RWPE2 (cell line): ENCODE measurements around the gene DIP2C.

Source experiments
- ATAC-seq: fragments of 200-7000 bp; cut with Tn5 transposase; 3 replicates; pipeline ENCODE4 v1.9.1; 2021; ENCODE audit warnings: low read depth
- DNase-seq: peaks from one replicate; pipeline ENCODE4 v3.0.0-alpha.2; 2020; ENCODE audit warnings: low spot score
- H3K27ac ChIP-seq: fragments of 450-650 bp; 2 replicates; pipeline ENCODE4 v1.5.1; 2017; ENCODE audit warnings: mild to moderate bottlenecking; ENCODE audit not compliant: poor library complexity, severe bottlenecking
- H3K27me3 ChIP-seq: fragments of 250-450 bp; sonication (Bioruptor Pico); 2 replicates; pipeline ENCODE4 v1.5.1; 2021; ENCODE audit warnings: mild to moderate bottlenecking, moderate library complexity; ENCODE audit not compliant: insufficient read depth, poor library complexity, severe bottlenecking
- H3K36me3 ChIP-seq: fragments of 250-450 bp; sonication (Bioruptor Pico); 2 replicates; pipeline ENCODE4 v1.5.1; 2020; ENCODE audit warnings: low read depth, mild to moderate bottlenecking, moderate library complexity
- H3K4me1 ChIP-seq: fragments of 250-450 bp; sonication (Bioruptor Pico); 2 replicates; pipeline ENCODE4 v1.5.1; 2021; ENCODE audit warnings: mild to moderate bottlenecking, moderate library complexity; ENCODE audit not compliant: insufficient read depth, poor library complexity, severe bottlenecking
- H3K4me3 ChIP-seq: fragments of 250-450 bp; sonication (Bioruptor Pico); 2 replicates; pipeline ENCODE4 v1.5.1; 2021; ENCODE audit warnings: mild to moderate bottlenecking, moderate library complexity; ENCODE audit not compliant: severe bottlenecking
- H3K9me3 ChIP-seq: fragments of 250-450 bp; sonication (Bioruptor Pico); 2 replicates; pipeline ENCODE4 v1.5.1; 2021; ENCODE audit warnings: mild to moderate bottlenecking, moderate library complexity; ENCODE audit not compliant: severe bottlenecking
- TF ChIP-seq, protein P1 (sequence below): fragments of 450-650 bp; IDR thresholded peaks from one replicate; pipeline ENCODE4 v1.5.1; 2017; ENCODE audit warnings: mild to moderate bottlenecking, moderate library complexity; ENCODE audit not compliant: poor library complexity, severe bottlenecking

DIP2C gene

DNA sequence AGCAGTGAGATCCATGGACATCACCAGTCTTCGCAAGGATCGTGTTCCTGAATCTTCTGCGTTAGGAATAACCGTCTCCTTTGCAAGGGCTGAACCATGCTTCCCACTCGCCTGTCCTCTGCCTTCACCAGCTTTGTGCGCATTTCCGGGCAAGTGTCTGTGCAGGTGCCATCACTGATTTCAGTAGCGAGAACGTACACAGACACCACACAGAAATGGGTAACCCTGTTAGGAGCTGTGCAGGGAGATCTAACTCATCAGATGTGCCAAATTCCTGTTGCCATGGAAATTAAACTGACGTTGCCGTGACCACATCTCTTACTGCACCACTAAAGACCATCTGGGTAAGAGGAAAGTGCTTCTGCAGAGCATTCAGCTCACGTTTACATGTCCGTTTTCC, 146.3 kb downstream of the DIP2C start:
- no peak for DNase-seq
- Histone ChIP-seq H3K27ac (no peak overlapping the region), H3K9me3 (no peaks in the 10 kb centered on the region), H3K27me3 (no peaks in the 10 kb centered on the region), H3K36me3 (no peaks in the 10 kb centered on the region), H3K4me1 (peaks cover 10% of the 10 kb centered on the region), H3K4me3 (no peak overlapping the region)
- ATAC-seq, result no peak
- TF ChIP-seq, protein P1, sequence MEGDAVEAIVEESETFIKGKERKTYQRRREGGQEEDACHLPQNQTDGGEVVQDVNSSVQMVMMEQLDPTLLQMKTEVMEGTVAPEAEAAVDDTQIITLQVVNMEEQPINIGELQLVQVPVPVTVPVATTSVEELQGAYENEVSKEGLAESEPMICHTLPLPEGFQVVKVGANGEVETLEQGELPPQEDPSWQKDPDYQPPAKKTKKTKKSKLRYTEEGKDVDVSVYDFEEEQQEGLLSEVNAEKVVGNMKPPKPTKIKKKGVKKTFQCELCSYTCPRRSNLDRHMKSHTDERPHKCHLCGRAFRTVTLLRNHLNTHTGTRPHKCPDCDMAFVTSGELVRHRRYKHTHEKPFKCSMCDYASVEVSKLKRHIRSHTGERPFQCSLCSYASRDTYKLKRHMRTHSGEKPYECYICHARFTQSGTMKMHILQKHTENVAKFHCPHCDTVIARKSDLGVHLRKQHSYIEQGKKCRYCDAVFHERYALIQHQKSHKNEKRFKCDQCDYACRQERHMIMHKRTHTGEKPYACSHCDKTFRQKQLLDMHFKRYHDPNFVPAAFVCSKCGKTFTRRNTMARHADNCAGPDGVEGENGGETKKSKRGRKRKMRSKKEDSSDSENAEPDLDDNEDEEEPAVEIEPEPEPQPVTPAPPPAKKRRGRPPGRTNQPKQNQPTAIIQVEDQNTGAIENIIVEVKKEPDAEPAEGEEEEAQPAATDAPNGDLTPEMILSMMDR, result no peak

DNA sequence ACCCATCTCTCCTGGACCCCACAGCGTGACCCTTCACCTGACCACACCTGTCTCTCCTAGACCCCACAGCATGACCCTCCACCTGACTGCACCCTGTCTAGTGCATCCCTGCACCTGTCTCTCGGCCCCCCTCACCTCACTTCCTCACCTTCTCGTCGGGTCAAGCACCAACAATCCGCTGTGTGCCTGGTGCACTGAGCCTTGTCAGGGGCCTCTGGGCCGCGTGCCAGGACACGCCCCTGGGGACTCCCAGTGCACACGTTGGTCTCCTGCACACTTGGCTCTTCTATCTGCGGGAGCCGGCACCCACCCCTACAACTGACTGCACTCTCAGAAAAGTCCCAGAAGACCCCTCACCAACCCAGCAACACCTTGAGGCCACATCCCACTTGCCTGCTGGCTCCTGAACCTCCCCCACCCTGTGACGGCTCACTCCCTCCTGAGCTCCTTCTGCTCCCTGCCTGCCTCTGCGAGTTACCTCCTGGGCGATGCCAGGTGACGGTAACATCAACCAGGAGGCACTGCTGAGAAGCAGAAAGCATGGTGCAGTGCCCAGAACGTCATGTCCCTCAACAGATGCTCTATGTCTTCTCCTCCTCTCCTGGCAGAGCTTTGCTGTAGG, 147.6 kb downstream of the DIP2C start:
- Histone ChIP-seq H3K9me3 (no peaks in the 10 kb centered on the region), H3K27ac (no peak overlapping the region), H3K27me3 (no peaks in the 10 kb centered on the region), H3K4me3 (no peak overlapping the region), H3K4me1 (peaks cover 6% of the 10 kb centered on the region), H3K36me3 (no peaks in the 10 kb centered on the region)
- no peak for ATAC-seq
- TF ChIP-seq, protein P1, result no peak
- DNase-seq, result no peak

DNA sequence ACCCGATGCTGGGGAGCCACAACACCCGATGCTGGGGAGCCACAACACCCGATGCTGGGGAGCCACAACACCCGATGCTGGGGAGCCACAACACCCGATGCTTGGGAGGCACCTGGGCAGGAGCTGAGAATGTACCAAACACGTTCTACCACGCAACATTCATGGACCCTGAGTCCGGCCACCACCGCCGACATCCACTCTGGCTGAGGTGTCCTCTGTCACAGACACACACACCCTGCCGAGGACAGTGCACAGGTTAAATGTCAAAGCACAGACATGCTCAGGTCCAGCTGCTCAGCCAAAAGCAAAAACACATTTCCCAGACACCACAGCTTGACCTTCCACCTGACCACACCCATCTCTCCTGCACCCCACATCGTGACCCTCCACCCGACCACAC, 148.4 kb downstream of the DIP2C start:
- no peak overlapping the region for H3K27ac ChIP-seq
- H3K4me3 ChIP-seq, result no peak overlapping the region
- H3K9me3 ChIP-seq, result no peaks in the 10 kb centered on the region
- H3K36me3 ChIP-seq, result no peaks in the 10 kb centered on the region
- H3K4me1 ChIP-seq, result no peaks in the 10 kb centered on the region
- TF ChIP-seq, protein P1, result no peak
- H3K27me3 ChIP-seq, result no peaks in the 10 kb centered on the region
- no peak for DNase-seq
- ATAC-seq, result no peak

DNA sequence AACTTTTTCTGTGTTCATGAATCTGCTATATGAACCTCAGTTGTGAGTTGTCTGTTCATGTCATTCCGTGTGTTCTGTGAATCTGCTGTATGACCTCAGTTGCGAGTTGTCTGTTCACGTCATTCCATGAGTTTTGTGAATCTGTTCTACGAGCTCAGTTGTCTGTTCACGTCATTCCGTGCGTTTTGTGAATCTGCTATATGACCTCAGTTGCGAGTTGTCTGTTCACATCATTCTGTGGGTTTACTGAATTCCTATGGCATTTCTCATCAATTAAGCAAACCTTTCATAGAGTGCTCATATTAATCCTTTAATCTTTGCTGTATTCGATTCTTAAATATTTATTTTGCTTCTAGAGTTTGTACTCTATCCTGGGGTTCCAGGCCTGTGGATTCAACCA, 150.6 kb downstream of the DIP2C start:
- no peaks in the 10 kb centered on the region for H3K4me1 ChIP-seq
- H3K4me3 ChIP-seq, result no peak overlapping the region
- no peak for DNase-seq
- ATAC-seq, result no peak
- H3K27me3 ChIP-seq, result no peaks in the 10 kb centered on the region
- H3K36me3 ChIP-seq, result no peaks in the 10 kb centered on the region
- H3K27ac ChIP-seq, result no peak overlapping the region
- TF ChIP-seq, protein P1, result no peak
- no peaks in the 10 kb centered on the region for H3K9me3 ChIP-seq

DNA sequence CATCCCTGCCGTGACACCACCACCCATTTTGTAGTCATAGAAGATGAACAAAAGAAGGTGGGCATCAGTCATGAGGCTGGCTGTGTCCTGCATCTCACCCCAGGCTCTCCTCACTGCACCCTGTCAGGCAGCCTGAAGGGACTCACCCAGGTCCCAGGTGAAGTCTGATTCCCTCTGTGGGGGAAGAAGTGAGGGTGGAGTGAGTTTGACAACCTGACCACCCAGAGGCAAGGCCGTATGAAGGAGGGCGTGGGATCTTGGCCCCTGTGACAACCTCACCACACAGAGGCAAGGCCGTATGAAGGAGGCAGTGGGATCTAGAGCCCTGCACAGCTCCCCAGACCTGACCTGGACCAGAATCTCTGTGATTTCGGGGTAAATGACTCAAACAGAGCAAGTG, 152.5 kb downstream of the DIP2C start:
- H3K4me1 ChIP-seq, result no peaks in the 10 kb centered on the region
- ATAC-seq, result no peak
- TF ChIP-seq, protein P1, result no peak
- no peak overlapping the region for H3K4me3 ChIP-seq
- H3K27ac ChIP-seq, result no peak overlapping the region
- H3K27me3 ChIP-seq, result no peaks in the 10 kb centered on the region
- H3K9me3 ChIP-seq, result no peaks in the 10 kb centered on the region
- H3K36me3 ChIP-seq, result no peaks in the 10 kb centered on the region
- DNase-seq, result no peak
